Measurements from ENCODE around the gene PRPH2. TPM values are rescaled to one million over a fixed set of nuclear protein-coding genes. Genes with fewer than 3 reads are reported as not detected.

Gene PRPH2
- total RNA-seq, 1 experiment from 2014 or later, result 1.0 TPM

DNA sequence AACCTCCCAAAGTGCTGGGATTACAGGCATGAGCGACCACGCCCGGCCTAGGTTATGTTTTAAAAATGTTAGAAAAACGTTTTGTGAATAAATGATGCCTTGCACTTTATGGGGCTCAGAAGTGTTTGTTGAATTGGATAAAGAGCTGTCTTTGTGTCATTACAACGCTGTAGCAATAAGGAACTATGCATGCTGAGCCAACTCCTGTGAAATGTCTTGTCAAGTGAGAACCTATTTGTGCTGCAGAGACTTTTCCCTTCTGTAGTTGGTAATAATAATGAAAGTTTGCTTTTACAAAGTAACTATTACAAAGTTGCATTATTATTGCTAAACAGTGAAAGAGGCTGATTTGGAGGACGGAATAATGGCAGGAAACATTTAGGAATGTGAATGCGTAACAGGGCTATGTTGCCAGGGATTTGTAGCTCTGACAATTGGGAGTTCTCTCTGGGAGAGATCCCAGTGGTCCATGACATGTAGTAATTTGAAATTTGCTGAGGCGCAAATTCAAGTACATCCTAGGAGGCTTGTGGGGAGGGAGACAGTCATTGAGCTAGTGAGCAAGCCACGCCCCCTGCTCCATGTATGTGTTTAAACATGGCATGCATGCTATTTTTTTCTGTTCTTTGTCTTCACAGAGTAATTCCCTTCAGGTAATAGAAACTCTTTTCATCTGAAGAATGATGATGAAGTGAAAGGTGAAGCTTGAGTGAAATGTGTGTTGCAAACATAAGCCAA, 42.7 kb upstream of the PRPH2 start:
- Mint-ChIP-seq H3K4me1 (peaks cover 11% of the 10 kb centered on the region), H3K36me3 (no peaks in the 10 kb centered on the region; the same call in 1 of the 2 replicates), H3K4me3 (no peak overlapping the region), H3K27me3 (ENCODE audit: low read depth) (no peaks in the 10 kb centered on the region), H3K27ac (no peak overlapping the region), H3K9me3 (no peaks in the 10 kb centered on the region)
- DNase-seq (ENCODE audit: low spot score), result no peak
- no peak for ATAC-seq
- CTCF ChIA-PET, result no interaction called here
- POLR2A ChIA-PET, result interaction anchor here (0.9 kb wide), 1 partner anchor 13 kb away, joined by 3 read pairs; no protein-coding TSS in a partner anchor
- no peak for TF ChIP-seq NR2C2 (CRISPR knock-in tag; IDR thresholded peaks at IDR 0.05)
- TF ChIP-seq, protein P1, sequence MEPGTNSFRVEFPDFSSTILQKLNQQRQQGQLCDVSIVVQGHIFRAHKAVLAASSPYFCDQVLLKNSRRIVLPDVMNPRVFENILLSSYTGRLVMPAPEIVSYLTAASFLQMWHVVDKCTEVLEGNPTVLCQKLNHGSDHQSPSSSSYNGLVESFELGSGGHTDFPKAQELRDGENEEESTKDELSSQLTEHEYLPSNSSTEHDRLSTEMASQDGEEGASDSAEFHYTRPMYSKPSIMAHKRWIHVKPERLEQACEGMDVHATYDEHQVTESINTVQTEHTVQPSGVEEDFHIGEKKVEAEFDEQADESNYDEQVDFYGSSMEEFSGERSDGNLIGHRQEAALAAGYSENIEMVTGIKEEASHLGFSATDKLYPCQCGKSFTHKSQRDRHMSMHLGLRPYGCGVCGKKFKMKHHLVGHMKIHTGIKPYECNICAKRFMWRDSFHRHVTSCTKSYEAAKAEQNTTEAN (CRISPR knock-in tag; IDR thresholded peaks at IDR 0.05), result no peak
- no peak for TF ChIP-seq TEAD4 (CRISPR knock-in tag; IDR thresholded peaks at IDR 0.05)
- TF ChIP-seq HMGA2 (CRISPR knock-in tag; IDR thresholded peaks at IDR 0.05), result no peak
- no peak for TF ChIP-seq GTF2I (CRISPR knock-in tag; conservative IDR thresholded peaks at IDR 0.05)
- no peak for TF ChIP-seq MXD4 (CRISPR knock-in tag; IDR thresholded peaks at IDR 0.05; ENCODE audit: borderline replicate concordance)
- TF ChIP-seq, protein P2, sequence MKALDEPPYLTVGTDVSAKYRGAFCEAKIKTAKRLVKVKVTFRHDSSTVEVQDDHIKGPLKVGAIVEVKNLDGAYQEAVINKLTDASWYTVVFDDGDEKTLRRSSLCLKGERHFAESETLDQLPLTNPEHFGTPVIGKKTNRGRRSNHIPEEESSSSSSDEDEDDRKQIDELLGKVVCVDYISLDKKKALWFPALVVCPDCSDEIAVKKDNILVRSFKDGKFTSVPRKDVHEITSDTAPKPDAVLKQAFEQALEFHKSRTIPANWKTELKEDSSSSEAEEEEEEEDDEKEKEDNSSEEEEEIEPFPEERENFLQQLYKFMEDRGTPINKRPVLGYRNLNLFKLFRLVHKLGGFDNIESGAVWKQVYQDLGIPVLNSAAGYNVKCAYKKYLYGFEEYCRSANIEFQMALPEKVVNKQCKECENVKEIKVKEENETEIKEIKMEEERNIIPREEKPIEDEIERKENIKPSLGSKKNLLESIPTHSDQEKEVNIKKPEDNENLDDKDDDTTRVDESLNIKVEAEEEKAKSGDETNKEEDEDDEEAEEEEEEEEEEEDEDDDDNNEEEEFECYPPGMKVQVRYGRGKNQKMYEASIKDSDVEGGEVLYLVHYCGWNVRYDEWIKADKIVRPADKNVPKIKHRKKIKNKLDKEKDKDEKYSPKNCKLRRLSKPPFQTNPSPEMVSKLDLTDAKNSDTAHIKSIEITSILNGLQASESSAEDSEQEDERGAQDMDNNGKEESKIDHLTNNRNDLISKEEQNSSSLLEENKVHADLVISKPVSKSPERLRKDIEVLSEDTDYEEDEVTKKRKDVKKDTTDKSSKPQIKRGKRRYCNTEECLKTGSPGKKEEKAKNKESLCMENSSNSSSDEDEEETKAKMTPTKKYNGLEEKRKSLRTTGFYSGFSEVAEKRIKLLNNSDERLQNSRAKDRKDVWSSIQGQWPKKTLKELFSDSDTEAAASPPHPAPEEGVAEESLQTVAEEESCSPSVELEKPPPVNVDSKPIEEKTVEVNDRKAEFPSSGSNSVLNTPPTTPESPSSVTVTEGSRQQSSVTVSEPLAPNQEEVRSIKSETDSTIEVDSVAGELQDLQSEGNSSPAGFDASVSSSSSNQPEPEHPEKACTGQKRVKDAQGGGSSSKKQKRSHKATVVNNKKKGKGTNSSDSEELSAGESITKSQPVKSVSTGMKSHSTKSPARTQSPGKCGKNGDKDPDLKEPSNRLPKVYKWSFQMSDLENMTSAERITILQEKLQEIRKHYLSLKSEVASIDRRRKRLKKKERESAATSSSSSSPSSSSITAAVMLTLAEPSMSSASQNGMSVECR (CRISPR knock-in tag; IDR thresholded peaks at IDR 0.05; ENCODE audit: borderline replicate concordance), result no peak
- TF ChIP-seq, protein P3, sequence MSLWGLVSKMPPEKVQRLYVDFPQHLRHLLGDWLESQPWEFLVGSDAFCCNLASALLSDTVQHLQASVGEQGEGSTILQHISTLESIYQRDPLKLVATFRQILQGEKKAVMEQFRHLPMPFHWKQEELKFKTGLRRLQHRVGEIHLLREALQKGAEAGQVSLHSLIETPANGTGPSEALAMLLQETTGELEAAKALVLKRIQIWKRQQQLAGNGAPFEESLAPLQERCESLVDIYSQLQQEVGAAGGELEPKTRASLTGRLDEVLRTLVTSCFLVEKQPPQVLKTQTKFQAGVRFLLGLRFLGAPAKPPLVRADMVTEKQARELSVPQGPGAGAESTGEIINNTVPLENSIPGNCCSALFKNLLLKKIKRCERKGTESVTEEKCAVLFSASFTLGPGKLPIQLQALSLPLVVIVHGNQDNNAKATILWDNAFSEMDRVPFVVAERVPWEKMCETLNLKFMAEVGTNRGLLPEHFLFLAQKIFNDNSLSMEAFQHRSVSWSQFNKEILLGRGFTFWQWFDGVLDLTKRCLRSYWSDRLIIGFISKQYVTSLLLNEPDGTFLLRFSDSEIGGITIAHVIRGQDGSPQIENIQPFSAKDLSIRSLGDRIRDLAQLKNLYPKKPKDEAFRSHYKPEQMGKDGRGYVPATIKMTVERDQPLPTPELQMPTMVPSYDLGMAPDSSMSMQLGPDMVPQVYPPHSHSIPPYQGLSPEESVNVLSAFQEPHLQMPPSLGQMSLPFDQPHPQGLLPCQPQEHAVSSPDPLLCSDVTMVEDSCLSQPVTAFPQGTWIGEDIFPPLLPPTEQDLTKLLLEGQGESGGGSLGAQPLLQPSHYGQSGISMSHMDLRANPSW (CRISPR knock-in tag; conservative IDR thresholded peaks at IDR 0.05; ENCODE audit: low read depth), result no peak
- TF ChIP-seq, protein P4, sequence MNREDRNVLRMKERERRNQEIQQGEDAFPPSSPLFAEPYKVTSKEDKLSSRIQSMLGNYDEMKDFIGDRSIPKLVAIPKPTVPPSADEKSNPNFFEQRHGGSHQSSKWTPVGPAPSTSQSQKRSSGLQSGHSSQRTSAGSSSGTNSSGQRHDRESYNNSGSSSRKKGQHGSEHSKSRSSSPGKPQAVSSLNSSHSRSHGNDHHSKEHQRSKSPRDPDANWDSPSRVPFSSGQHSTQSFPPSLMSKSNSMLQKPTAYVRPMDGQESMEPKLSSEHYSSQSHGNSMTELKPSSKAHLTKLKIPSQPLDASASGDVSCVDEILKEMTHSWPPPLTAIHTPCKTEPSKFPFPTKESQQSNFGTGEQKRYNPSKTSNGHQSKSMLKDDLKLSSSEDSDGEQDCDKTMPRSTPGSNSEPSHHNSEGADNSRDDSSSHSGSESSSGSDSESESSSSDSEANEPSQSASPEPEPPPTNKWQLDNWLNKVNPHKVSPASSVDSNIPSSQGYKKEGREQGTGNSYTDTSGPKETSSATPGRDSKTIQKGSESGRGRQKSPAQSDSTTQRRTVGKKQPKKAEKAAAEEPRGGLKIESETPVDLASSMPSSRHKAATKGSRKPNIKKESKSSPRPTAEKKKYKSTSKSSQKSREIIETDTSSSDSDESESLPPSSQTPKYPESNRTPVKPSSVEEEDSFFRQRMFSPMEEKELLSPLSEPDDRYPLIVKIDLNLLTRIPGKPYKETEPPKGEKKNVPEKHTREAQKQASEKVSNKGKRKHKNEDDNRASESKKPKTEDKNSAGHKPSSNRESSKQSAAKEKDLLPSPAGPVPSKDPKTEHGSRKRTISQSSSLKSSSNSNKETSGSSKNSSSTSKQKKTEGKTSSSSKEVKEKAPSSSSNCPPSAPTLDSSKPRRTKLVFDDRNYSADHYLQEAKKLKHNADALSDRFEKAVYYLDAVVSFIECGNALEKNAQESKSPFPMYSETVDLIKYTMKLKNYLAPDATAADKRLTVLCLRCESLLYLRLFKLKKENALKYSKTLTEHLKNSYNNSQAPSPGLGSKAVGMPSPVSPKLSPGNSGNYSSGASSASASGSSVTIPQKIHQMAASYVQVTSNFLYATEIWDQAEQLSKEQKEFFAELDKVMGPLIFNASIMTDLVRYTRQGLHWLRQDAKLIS (CRISPR knock-in tag; IDR thresholded peaks at IDR 0.05; ENCODE audit: borderline replicate concordance), result no peak
- TF ChIP-seq, protein P5, sequence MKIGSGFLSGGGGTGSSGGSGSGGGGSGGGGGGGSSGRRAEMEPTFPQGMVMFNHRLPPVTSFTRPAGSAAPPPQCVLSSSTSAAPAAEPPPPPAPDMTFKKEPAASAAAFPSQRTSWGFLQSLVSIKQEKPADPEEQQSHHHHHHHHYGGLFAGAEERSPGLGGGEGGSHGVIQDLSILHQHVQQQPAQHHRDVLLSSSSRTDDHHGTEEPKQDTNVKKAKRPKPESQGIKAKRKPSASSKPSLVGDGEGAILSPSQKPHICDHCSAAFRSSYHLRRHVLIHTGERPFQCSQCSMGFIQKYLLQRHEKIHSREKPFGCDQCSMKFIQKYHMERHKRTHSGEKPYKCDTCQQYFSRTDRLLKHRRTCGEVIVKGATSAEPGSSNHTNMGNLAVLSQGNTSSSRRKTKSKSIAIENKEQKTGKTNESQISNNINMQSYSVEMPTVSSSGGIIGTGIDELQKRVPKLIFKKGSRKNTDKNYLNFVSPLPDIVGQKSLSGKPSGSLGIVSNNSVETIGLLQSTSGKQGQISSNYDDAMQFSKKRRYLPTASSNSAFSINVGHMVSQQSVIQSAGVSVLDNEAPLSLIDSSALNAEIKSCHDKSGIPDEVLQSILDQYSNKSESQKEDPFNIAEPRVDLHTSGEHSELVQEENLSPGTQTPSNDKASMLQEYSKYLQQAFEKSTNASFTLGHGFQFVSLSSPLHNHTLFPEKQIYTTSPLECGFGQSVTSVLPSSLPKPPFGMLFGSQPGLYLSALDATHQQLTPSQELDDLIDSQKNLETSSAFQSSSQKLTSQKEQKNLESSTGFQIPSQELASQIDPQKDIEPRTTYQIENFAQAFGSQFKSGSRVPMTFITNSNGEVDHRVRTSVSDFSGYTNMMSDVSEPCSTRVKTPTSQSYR (CRISPR knock-in tag; IDR thresholded peaks at IDR 0.05), result no peak
- TF ChIP-seq, protein P6, sequence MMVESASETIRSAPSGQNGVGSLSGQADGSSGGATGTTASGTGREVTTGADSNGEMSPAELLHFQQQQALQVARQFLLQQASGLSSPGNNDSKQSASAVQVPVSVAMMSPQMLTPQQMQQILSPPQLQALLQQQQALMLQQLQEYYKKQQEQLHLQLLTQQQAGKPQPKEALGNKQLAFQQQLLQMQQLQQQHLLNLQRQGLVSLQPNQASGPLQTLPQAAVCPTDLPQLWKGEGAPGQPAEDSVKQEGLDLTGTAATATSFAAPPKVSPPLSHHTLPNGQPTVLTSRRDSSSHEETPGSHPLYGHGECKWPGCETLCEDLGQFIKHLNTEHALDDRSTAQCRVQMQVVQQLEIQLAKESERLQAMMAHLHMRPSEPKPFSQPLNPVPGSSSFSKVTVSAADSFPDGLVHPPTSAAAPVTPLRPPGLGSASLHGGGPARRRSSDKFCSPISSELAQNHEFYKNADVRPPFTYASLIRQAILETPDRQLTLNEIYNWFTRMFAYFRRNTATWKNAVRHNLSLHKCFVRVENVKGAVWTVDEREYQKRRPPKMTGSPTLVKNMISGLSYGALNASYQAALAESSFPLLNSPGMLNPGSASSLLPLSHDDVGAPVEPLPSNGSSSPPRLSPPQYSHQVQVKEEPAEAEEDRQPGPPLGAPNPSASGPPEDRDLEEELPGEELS (CRISPR knock-in tag; IDR thresholded peaks at IDR 0.05), result no peak
- no peak for TF ChIP-seq ESRRA (CRISPR knock-in tag; IDR thresholded peaks at IDR 0.05; ENCODE audit: borderline replicate concordance)
- TF ChIP-seq, protein P7, sequence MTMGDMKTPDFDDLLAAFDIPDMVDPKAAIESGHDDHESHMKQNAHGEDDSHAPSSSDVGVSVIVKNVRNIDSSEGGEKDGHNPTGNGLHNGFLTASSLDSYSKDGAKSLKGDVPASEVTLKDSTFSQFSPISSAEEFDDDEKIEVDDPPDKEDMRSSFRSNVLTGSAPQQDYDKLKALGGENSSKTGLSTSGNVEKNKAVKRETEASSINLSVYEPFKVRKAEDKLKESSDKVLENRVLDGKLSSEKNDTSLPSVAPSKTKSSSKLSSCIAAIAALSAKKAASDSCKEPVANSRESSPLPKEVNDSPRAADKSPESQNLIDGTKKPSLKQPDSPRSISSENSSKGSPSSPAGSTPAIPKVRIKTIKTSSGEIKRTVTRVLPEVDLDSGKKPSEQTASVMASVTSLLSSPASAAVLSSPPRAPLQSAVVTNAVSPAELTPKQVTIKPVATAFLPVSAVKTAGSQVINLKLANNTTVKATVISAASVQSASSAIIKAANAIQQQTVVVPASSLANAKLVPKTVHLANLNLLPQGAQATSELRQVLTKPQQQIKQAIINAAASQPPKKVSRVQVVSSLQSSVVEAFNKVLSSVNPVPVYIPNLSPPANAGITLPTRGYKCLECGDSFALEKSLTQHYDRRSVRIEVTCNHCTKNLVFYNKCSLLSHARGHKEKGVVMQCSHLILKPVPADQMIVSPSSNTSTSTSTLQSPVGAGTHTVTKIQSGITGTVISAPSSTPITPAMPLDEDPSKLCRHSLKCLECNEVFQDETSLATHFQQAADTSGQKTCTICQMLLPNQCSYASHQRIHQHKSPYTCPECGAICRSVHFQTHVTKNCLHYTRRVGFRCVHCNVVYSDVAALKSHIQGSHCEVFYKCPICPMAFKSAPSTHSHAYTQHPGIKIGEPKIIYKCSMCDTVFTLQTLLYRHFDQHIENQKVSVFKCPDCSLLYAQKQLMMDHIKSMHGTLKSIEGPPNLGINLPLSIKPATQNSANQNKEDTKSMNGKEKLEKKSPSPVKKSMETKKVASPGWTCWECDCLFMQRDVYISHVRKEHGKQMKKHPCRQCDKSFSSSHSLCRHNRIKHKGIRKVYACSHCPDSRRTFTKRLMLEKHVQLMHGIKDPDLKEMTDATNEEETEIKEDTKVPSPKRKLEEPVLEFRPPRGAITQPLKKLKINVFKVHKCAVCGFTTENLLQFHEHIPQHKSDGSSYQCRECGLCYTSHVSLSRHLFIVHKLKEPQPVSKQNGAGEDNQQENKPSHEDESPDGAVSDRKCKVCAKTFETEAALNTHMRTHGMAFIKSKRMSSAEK (CRISPR knock-in tag; IDR thresholded peaks at IDR 0.05; ENCODE audit: borderline replicate concordance), result no peak
- TF ChIP-seq ELF4 (CRISPR knock-in tag; IDR thresholded peaks at IDR 0.05; ENCODE audit: low read depth), result no peak
